HepG2 (cell line): ENCODE data around the gene PSORS1C2. TPM values are rescaled to one million over a fixed set of nuclear protein-coding genes. Genes with fewer than 3 reads are reported as not detected.

Experiments used
- ATAC-seq: fragments of 200-7000 bp; cut with Tn5 transposase; 3 replicates; pipeline ENCODE4 v1.9.1; 2020; ENCODE audit warnings: mild to moderate bottlenecking, moderate library complexity
- BruUV-seq: library from RNA; stranded (reverse); fragments of 400-500 nt; replicated peaks from 2 replicates; lab custom pipeline; 2021; lab: Mats Ljungman, UMichigan
- CTCF ChIA-PET: fragments of 300-600 bp; formaldehyde crosslinking; extraction: SDS; loops from one replicate; lab custom pipeline; 2021; ENCODE audit warnings: low total read pairs, inconsistent platforms, low intra/inter-chr PET ratio; lab: Yijun Ruan, JAX
- POLR2A ChIA-PET: fragments of 350-600 bp; sonication (Branson Sonifier 250); formaldehyde crosslinking; loops from one replicate; lab custom pipeline; 2020; ENCODE audit warnings: antibody characterized with exemption, inconsistent platforms; lab: Yijun Ruan, JAX
- DNase-seq: peaks from one replicate; pipeline ENCODE4 v3.0.0-alpha.2; 2015; ENCODE audit warnings: low spot score
- FAIRE-seq: peaks from 3 replicates; lab custom pipeline; 2011; peaks lifted over from hg19 to GRCh38; lab: Jason Lieb, UNC
- H2AFZ ChIP-seq: one replicate; pipeline ENCODE4 v1.6.1; 2011; ENCODE audit warnings: low read length, inconsistent platforms
- H3K27ac ChIP-seq: fragments of 300-600 bp; 3 replicates; pipeline ENCODE4 v1.8.0; 2011; ENCODE audit warnings: mixed run types, mild to moderate bottlenecking, mixed read lengths, low read length, inconsistent platforms; ENCODE audit not compliant: insufficient read depth; ENCODE audit errors: extremely low read length
- H3K27me3 ChIP-seq, 2 experiments: fragments of 200-600 bp in 1 of 2; 2 replicates in 1 of 2; 3 replicates in 1 of 2; pipeline versions ENCODE4 v1.6.0 to v1.8.0; 2011; ENCODE audit warnings: low read length in 2 of 2, mild to moderate bottlenecking in 2 of 2, moderate library complexity in 2 of 2, inconsistent platforms in 1 of 2; ENCODE audit not compliant: insufficient read depth in 2 of 2, control insufficient read depth in 1 of 2
- H3K36me3 ChIP-seq, 2 experiments: fragments of 200-600 bp in 1 of 2; replicated peaks in 1 of 2; 2 replicates in 1 of 2; 3 replicates in 1 of 2; pipeline versions ENCODE4 v1.5.1 to v1.8.0; 2011; ENCODE audit warnings: low read length in 2 of 2, inconsistent platforms in 1 of 2; ENCODE audit not compliant: insufficient read depth in 2 of 2, control insufficient read depth in 1 of 2
- H3K4me1 ChIP-seq: 2 replicates; pipeline ENCODE4 v1.5.1; 2012; ENCODE audit warnings: low read length, inconsistent platforms; ENCODE audit not compliant: insufficient read depth
- H3K4me2 ChIP-seq: 2 replicates; pipeline ENCODE4 v1.6.0; 2011; ENCODE audit warnings: low read depth, low read length, inconsistent platforms
- H3K4me3 ChIP-seq, 3 experiments: fragments of 200-600 bp in 1 of 3; sonication (generic), shearing (Covaris generic) in 1 of 3; replicated peaks in 1 of 3; 2 replicates each; pipeline ENCODE4 v1.5.1; 2011 to 2016; ENCODE audit warnings: low read length in 3 of 3, inconsistent platforms in 2 of 3, low read depth in 2 of 3, mild to moderate bottlenecking in 2 of 3, control low read depth in 1 of 3, mixed read lengths in 1 of 3; ENCODE audit not compliant: insufficient read depth in 1 of 3
- H3K79me2 ChIP-seq: one replicate; pipeline ENCODE4 v1.6.1; 2011; ENCODE audit warnings: low read length, inconsistent platforms; ENCODE audit not compliant: insufficient read depth
- H3K9ac ChIP-seq: 2 replicates; pipeline ENCODE4 v1.6.0; 2011; ENCODE audit warnings: mild to moderate bottlenecking, low read depth, low read length, inconsistent platforms; ENCODE audit not compliant: insufficient read depth
- H3K9me3 ChIP-seq: 2 replicates; pipeline ENCODE4 v1.5.1; 2012; ENCODE audit warnings: mild to moderate bottlenecking, low read length
- H4K20me1 ChIP-seq: 2 replicates; pipeline ENCODE4 v1.6.0; 2011; ENCODE audit warnings: inconsistent platforms, mild to moderate bottlenecking, low read length, moderate library complexity; ENCODE audit not compliant: insufficient read depth
- FOSL2 ChIP-seq: sonication (generic); formaldehyde crosslinking; IDR thresholded peaks from 2 replicates; pipeline ENCODE4 v1.4.0; 2020; ENCODE audit warnings: missing genetic modification reagents
- HNRNPUL1 ChIP-seq: fragments of 200-400 bp; formaldehyde crosslinking; IDR thresholded peaks from 2 replicates; pipeline ENCODE4 v1.6.1; 2017; ENCODE audit warnings: low read depth, mild to moderate bottlenecking, low read length, moderate library complexity
- KDM6A ChIP-seq: IDR thresholded peaks from 2 replicates; pipeline ENCODE4 v1.6.1; 2016; ENCODE audit warnings: low read depth
- SIX4 ChIP-seq: sonication (generic); formaldehyde crosslinking; IDR thresholded peaks from 2 replicates; pipeline ENCODE4 v1.4.0; 2020; ENCODE audit warnings: missing genetic modification reagents
- TMF1 ChIP-seq: sonication (generic); formaldehyde crosslinking; IDR thresholded peaks from 2 replicates; pipeline ENCODE4 v1.8.1; 2022; ENCODE audit warnings: low read depth, missing genetic modification reagents
- XRCC5 ChIP-seq: fragments of 200-400 bp; formaldehyde crosslinking; optimal IDR thresholded peaks from 2 replicates; pipeline ENCODE3; 2017; ENCODE audit warnings: mild to moderate bottlenecking, low read length
- ZFP36 ChIP-seq: fragments of 150-350 bp; IDR thresholded peaks from 2 replicates; pipeline ENCODE4 v1.6.1; 2018; ENCODE audit warnings: borderline replicate concordance, low read length, low read depth; ENCODE audit not compliant: partially characterized antibody
- ZNF292 ChIP-seq: sonication (generic); formaldehyde crosslinking; IDR thresholded peaks from 2 replicates; pipeline ENCODE4 v1.8.1; 2022; ENCODE audit warnings: mild to moderate bottlenecking, low read depth, missing genetic modification reagents, borderline replicate concordance
- ZNF34 ChIP-seq: sonication (generic); formaldehyde crosslinking; IDR thresholded peaks from 2 replicates; pipeline ENCODE4 v1.4.0; 2020; ENCODE audit warnings: mild to moderate bottlenecking, missing genetic modification reagents, borderline replicate concordance
- ZNF354B ChIP-seq: sonication (generic); formaldehyde crosslinking; IDR thresholded peaks from 2 replicates; pipeline ENCODE4 v1.8.0; 2022; ENCODE audit warnings: mild to moderate bottlenecking, missing genetic modification reagents
- ZNF484 ChIP-seq: sonication (generic); formaldehyde crosslinking; IDR thresholded peaks from 2 replicates; pipeline ENCODE4 v1.5.1; 2020; ENCODE audit warnings: mild to moderate bottlenecking, low read depth, missing genetic modification reagents, borderline replicate concordance
- ZNF768 ChIP-seq: sonication (generic); formaldehyde crosslinking; IDR thresholded peaks from 2 replicates; pipeline ENCODE4 v1.4.0; 2020; ENCODE audit warnings: missing genetic modification reagents
- WGBS: methylation state at CpG from one replicate; pipeline ENCODE4 v1.1.6; 2017; ENCODE audit warnings: low lambda C conversion rate; 5-methylcytosine and 5-hydroxymethylcytosine counted together
- in situ Hi-C: cut with HindIII; loops from 2 replicates; pipeline ENCODE4 v1.10.0; 2017; ENCODE audit warnings: low pct_unique_long_range_greater_than_20kb; ENCODE audit not compliant: extremely low pct_ligation_motif_present
- intact Hi-C: fragments of 100-400 bp; cut with micrococcal nuclease; formaldehyde crosslinking; loops from one replicate; pipeline ENCODE4 v1.10.0; 2022; ENCODE audit not compliant: unreplicated experiment
- polyA plus RNA-seq, 8 experiments: library from polyadenylated mRNA; depleted of rRNA in 3 of 8; stranded (reverse) in 7 of 8; unstranded in 1 of 8; fragments of >200 nt; fragmentation: Illumina TruSeq in 4 of 8; extraction: Trizol in 4 of 8; gene quantifications; 2 replicates each; pipeline versions ENCODE4 v1.2.1 to v1.2.3, GENCODE V29; 2011 to 2016; ENCODE audit warnings: low read depth in 4 of 8, missing spikeins in 1 of 8, mixed read lengths in 1 of 8; ENCODE audit not compliant: insufficient read depth in 1 of 8
- total RNA-seq, 5 experiments: library from RNA; depleted of rRNA; stranded (reverse); fragments of >200 nt; fragmentation: Illumina TruSeq; extraction: Trizol; gene quantifications; 2 replicates each; pipeline ENCODE4 v1.2.3, GENCODE V29; 2016; ENCODE audit warnings: low read depth in 1 of 5

The PSORS1C2 gene
- total and polyA plus RNA-seq, 2 of the 13 experiments (the other 11 are each of a cell fraction or from before 2014, with no cell fraction given) = not detected

GRCh38 chr6:31092238-31092637 is 46.6 kb downstream of the PSORS1C2 start:
- ATAC-seq = no peak
- intact Hi-C loops (no loop called here), in situ Hi-C loops (loop anchor here (25.0 kb wide), 2 partner anchors 405 to 630 kb away; partner anchors contain the start of genes NRM and PPP1R18)
- Histone ChIP-seq H2AFZ (no peak overlapping the region), H4K20me1 (no peaks in the 10 kb centered on the region), H3K4me3 (no peak overlapping the region), H3K9ac (no peak overlapping the region), H3K4me2 (no peak overlapping the region), H3K27me3 (no peaks in the 10 kb centered on the region), H3K27ac (no peak overlapping the region), H3K36me3 (no peaks in the 10 kb centered on the region), H3K4me1 (peaks cover 50% of the 10 kb centered on the region), H3K9me3 (no peaks in the 10 kb centered on the region), H3K79me2 (no peaks in the 10 kb centered on the region)
- FAIRE-seq = no peak
- BruUV-seq = no TSS peak
- DNase-seq = no peak
- CTCF ChIA-PET = no interaction called here
- TF ChIP-seq ZNF768 (CRISPR knock-in tag) (peak; percentile 79; the same call in 1 of the 2 replicates), XRCC5 (no peak), HNRNPUL1 (no peak), ZNF354B (no peak), ZNF34 (CRISPR knock-in tag) (no peak), SIX4 (CRISPR knock-in tag) (no peak), ZFP36 (peak; percentile 25), ZNF484 (CRISPR knock-in tag) (no peak), FOSL2 (CRISPR knock-in tag) (no peak), KDM6A (CRISPR knock-in tag) (no peak)
- POLR2A ChIA-PET = interaction anchor here (1.3 kb wide), 1 partner anchor 10 kb away, joined by 3 read pairs; no protein-coding TSS in a partner anchor
- WGBS = 64% methylated on average over 2 of the region's 2 CpGs

- DNase-seq = no peak
- Histone ChIP-seq H3K9ac (no peak overlapping the region), H3K4me2 (no peak overlapping the region), H2AFZ (no peak overlapping the region), H3K4me3 (no peak overlapping the region), H4K20me1 (no peaks in the 10 kb centered on the region), H3K4me1 (peaks cover 47% of the 10 kb centered on the region), H3K79me2 (no peaks in the 10 kb centered on the region), H3K9me3 (no peaks in the 10 kb centered on the region), H3K36me3 (no peaks in the 10 kb centered on the region), H3K27me3 (peaks cover 0 to 4% of the 10 kb centered on the region in 2 experiments; a peak in 1 of 5 replicates), H3K27ac (no peak overlapping the region)
- BruUV-seq = no TSS peak
- ChIA-PET POLR2A (no interaction called here), CTCF (no interaction called here)
- intact Hi-C loops (no loop called here), in situ Hi-C loops (loop anchor here (25.0 kb wide), 2 partner anchors 404 to 629 kb away; partner anchors contain the start of genes NRM and PPP1R18)
- TF ChIP-seq ZNF292 (no peak), TMF1 (CRISPR knock-in tag) (0 out of 2 replicates have a peak, but pooled peaks have one; percentile 31)
- WGBS = 33% methylated on average over 3 of the region's 3 CpGs
- no peak for ATAC-seq
- FAIRE-seq = no peak
Measured at GRCh38 chr6:31091680-31092079, 47.2 kb downstream of the PSORS1C2 start.
